Lower lobe of right lung (tissue), 2 donors: ENCODE data around the gene GPC1. TPM values are rescaled to one million over a fixed set of nuclear protein-coding genes. Genes with fewer than 3 reads are reported as not detected.
A peak's percentile ranks its signal among the peaks of the same experiment; 100 is the strongest.

Source experiments
- ATAC-seq, 2 donors: fragments of 200-7000 bp; cut with Tn5 transposase; one replicate each; pipeline ENCODE4 v1.9.1; 2020 to 2022; ENCODE audit warnings: mild to moderate bottlenecking in 2 of 2, moderate library complexity in 2 of 2
- DNase-seq: peaks from one replicate; pipeline ENCODE4 v3.0.0-alpha.2; 2020
- H3K27ac ChIP-seq: fragments of 200-600 bp; one replicate; pipeline ENCODE4 v1.8.0; 2022
- H3K27me3 ChIP-seq: fragments of 200-600 bp; one replicate; pipeline ENCODE4 v1.8.0; 2022; ENCODE audit warnings: low read depth
- H3K36me3 ChIP-seq: fragments of 200-600 bp; one replicate; pipeline ENCODE4 v1.8.0; 2022; ENCODE audit warnings: mild to moderate bottlenecking
- H3K4me1 ChIP-seq: fragments of 200-600 bp; one replicate; pipeline ENCODE4 v1.8.0; 2022
- H3K4me3 ChIP-seq: fragments of 200-600 bp; one replicate; pipeline ENCODE4 v1.8.0; 2022; ENCODE audit warnings: mild to moderate bottlenecking
- H3K9me3 ChIP-seq: fragments of 200-600 bp; one replicate; pipeline ENCODE4 v1.8.0; 2022
- intact Hi-C: fragments of 100-400 bp; cut with DNase I; formaldehyde crosslinking; loops from one replicate; pipeline ENCODE4 v1.11.0; 2022
- total RNA-seq: library from RNA; stranded (reverse); fragmentation: NEBNext Ultra II Directional; extraction: Animal tissue kit (Norgen Biotek cat#: 25700); gene quantifications from one replicate; pipeline ENCODE4 v1.2.1, GENCODE V29; 2021
- TF ChIP-seq, protein P1 (sequence below): fragments of 200-600 bp; IDR thresholded peaks from one replicate; pipeline ENCODE4 v1.8.0; 2022; ENCODE audit warnings: antibody characterized with exemption, mild to moderate bottlenecking
- donor health status: DM: no; HTN: yes; CAD: no; lungs with severe emphysema.

Gene GPC1
- total RNA-seq, 1 donor from 2014 or later = 14.7 TPM

DNA sequence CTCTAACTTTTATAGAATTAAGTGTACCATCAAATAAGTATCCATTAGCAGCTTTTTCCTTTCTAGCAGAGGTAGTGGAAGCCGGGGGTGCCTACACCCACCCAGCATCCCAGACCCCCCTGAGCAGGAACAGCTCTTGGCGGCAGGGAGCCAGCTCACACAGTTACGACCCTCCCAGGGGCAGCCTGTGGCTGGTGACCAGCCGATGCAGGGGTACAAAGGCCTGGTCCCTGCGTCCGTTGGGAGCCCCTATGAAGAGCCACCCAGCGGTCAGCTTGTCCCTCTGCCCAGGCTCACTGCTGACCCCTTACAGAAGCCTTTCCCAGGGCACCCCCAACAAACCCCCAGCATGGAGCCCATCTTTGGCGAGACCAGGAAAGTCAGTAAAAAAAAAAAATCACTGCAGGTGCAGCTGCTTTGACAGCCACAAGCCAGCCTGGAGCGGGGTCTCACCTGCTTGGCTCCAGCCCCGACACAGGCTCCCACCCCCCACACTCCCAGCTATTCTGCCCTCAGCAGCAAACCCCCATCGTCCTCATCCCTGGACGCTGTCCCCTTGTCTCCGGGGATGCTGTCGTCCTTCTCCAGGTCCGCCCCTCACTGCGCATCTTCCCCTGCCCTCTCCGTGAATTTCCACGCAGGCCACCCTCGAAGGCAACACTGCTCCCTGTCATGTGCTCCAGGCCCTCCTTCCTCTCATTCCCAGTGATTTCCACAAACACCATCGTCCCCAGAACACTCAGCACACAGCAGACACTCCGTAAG is 43.1 kb downstream of the GPC1 start:
- intact Hi-C loops = no loop called here
- Histone ChIP-seq H3K4me1 (no peaks in the 10 kb centered on the region), H3K36me3 (no peaks in the 10 kb centered on the region), H3K27me3 (no peaks in the 10 kb centered on the region), H3K27ac (no peak overlapping the region), H3K4me3 (no peak overlapping the region), H3K9me3 (peaks cover 9% of the 10 kb centered on the region)
- ATAC-seq (no peak), DNase-seq (peak; percentile 24)
- TF ChIP-seq, protein P1, sequence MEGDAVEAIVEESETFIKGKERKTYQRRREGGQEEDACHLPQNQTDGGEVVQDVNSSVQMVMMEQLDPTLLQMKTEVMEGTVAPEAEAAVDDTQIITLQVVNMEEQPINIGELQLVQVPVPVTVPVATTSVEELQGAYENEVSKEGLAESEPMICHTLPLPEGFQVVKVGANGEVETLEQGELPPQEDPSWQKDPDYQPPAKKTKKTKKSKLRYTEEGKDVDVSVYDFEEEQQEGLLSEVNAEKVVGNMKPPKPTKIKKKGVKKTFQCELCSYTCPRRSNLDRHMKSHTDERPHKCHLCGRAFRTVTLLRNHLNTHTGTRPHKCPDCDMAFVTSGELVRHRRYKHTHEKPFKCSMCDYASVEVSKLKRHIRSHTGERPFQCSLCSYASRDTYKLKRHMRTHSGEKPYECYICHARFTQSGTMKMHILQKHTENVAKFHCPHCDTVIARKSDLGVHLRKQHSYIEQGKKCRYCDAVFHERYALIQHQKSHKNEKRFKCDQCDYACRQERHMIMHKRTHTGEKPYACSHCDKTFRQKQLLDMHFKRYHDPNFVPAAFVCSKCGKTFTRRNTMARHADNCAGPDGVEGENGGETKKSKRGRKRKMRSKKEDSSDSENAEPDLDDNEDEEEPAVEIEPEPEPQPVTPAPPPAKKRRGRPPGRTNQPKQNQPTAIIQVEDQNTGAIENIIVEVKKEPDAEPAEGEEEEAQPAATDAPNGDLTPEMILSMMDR = no peak

DNA sequence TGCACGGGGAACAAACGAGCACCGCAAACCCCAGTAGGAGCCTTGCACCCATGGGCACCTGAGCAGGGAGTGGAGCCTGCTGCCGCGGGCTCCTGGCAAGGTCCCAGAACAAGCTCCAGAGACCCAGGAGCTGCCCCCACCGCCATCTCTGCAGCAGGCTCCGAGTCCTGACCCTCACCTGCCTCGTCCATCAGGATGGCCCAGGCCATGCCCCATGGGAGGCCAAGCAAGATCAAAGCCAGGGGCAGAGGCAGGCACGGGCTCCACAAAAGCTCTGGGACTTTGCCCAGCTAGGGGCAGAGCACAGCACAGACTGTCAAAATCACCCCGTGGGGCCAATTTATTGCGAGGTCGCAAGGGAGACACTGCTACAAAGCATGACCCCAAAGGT is 43.6 kb downstream of the GPC1 start:
- intact Hi-C loops = no loop called here
- ATAC-seq = no peak
- no peaks in the 10 kb centered on the region for H3K36me3 ChIP-seq
- H3K27me3 ChIP-seq = no peaks in the 10 kb centered on the region
- DNase-seq = peak; percentile 27
- H3K27ac ChIP-seq = no peak overlapping the region
- H3K4me1 ChIP-seq = no peaks in the 10 kb centered on the region
- peaks cover 3% of the 10 kb centered on the region for H3K9me3 ChIP-seq
- H3K4me3 ChIP-seq = no peak overlapping the region
- TF ChIP-seq, protein P1 = no peak

GRCh38 chr2:240480834-240481623 is 45.6 kb downstream of the GPC1 start:
- DNase-seq (peak; percentile 39), ATAC-seq (no peak)
- Histone ChIP-seq H3K4me3 (no peak overlapping the region), H3K4me1 (no peaks in the 10 kb centered on the region), H3K9me3 (peaks cover 3% of the 10 kb centered on the region), H3K36me3 (no peaks in the 10 kb centered on the region), H3K27ac (no peak overlapping the region), H3K27me3 (no peaks in the 10 kb centered on the region)
- TF ChIP-seq, protein P1 = no peak
- intact Hi-C loops = no loop called here

GRCh38 chr2:240481720-240482119 is 46.3 kb downstream of the GPC1 start:
- DNase-seq = peak; percentile 42
- TF ChIP-seq, protein P1 = no peak

GRCh38 chr2:240482141-240482540 is 46.7 kb downstream of the GPC1 start:
- Histone ChIP-seq H3K4me1 (no peaks in the 10 kb centered on the region), H3K4me3 (no peak overlapping the region), H3K36me3 (no peaks in the 10 kb centered on the region), H3K27ac (no peak overlapping the region), H3K27me3 (no peaks in the 10 kb centered on the region), H3K9me3 (peaks cover 12% of the 10 kb centered on the region)
- TF ChIP-seq, protein P1 = no peak
- intact Hi-C loops = no loop called here
- DNase-seq = peak; percentile 27
- ATAC-seq = peak in 1 of 2 donors; percentile 26

More at GRCh38 chr2:240481720-240482119, 46.3 kb downstream of the GPC1 start:
- H3K27ac ChIP-seq = no peak overlapping the region
- intact Hi-C loops = no loop called here
- no peaks in the 10 kb centered on the region for H3K36me3 ChIP-seq
- H3K4me1 ChIP-seq = no peaks in the 10 kb centered on the region
- H3K27me3 ChIP-seq = no peaks in the 10 kb centered on the region
- peak in 1 of 2 donors; percentile 17 for ATAC-seq
- no peak overlapping the region for H3K4me3 ChIP-seq
- H3K9me3 ChIP-seq = peaks cover 7% of the 10 kb centered on the region
